ENCODE results near the gene JAK1. TPM values are rescaled to one million over a fixed set of nuclear protein-coding genes. Genes with fewer than 3 reads are reported as not detected.

Gene JAK1
- total RNA-seq, 1 donor from 2014 or later: 332 TPM

GRCh38 chr1:64873576-64873975 is 92.8 kb downstream of the JAK1 start:
- DNase-seq (ENCODE audit: extremely low read depth, low read depth, low spot score): no peak

- DNase-seq (ENCODE audit: extremely low read depth, low read depth, low spot score): no peak
Measured at GRCh38 chr1:64872067-64872466, 94.3 kb downstream of the JAK1 start.

- peak; percentile 72 for DNase-seq (ENCODE audit: extremely low read depth, low read depth, low spot score)
Measured at GRCh38 chr1:64871256-64871655, 95.1 kb downstream of the JAK1 start.

GRCh38 chr1:64867266-64867665 is 99.1 kb downstream of the JAK1 start:
- DNase-seq (ENCODE audit: extremely low read depth, low read depth, low spot score): no peak

- no peak for DNase-seq (ENCODE audit: extremely low read depth, low read depth, low spot score)
Measured at GRCh38 chr1:64866689-64867088, 99.7 kb downstream of the JAK1 start.

GRCh38 chr1:64865105-64865757 is 101.1 kb downstream of the JAK1 start:
- DNase-seq (ENCODE audit: extremely low read depth, low read depth, low spot score): no peak

- peak; percentile 88 for DNase-seq (ENCODE audit: extremely low read depth, low read depth, low spot score)
Measured at GRCh38 chr1:64864018-64864940, 102.1 kb downstream of the JAK1 start.

GRCh38 chr1:64861611-64862010 is 104.7 kb downstream of the JAK1 start:
- no peak for DNase-seq (ENCODE audit: extremely low read depth, low read depth, low spot score)

GRCh38 chr1:64857347-64857746 is 109.0 kb downstream of the JAK1 start:
- no peak for DNase-seq (ENCODE audit: extremely low read depth, low read depth, low spot score)

GRCh38 chr1:64856553-64856952 is 109.8 kb downstream of the JAK1 start:
- DNase-seq (ENCODE audit: extremely low read depth, low read depth, low spot score): no peak

- no peak for DNase-seq (ENCODE audit: extremely low read depth, low read depth, low spot score)
Measured at GRCh38 chr1:64855557-64855956, 110.8 kb downstream of the JAK1 start.

GRCh38 chr1:64854674-64855073 is 111.7 kb downstream of the JAK1 start:
- DNase-seq (ENCODE audit: extremely low read depth, low read depth, low spot score): no peak

GRCh38 chr1:64851664-64852063 is 114.7 kb downstream of the JAK1 start:
- DNase-seq (ENCODE audit: extremely low read depth, low read depth, low spot score): peak; percentile 25

- DNase-seq (ENCODE audit: extremely low read depth, low read depth, low spot score): no peak
Measured at GRCh38 chr1:64850846-64851245, 115.5 kb downstream of the JAK1 start.

- DNase-seq (ENCODE audit: extremely low read depth, low read depth, low spot score): no peak
Measured at GRCh38 chr1:64849942-64850341, 116.4 kb downstream of the JAK1 start.

- no peak for DNase-seq (ENCODE audit: extremely low read depth, low read depth, low spot score)
Measured at GRCh38 chr1:64848803-64849202, 117.5 kb downstream of the JAK1 start.

GRCh38 chr1:64848136-64848535 is 118.2 kb downstream of the JAK1 start:
- DNase-seq (ENCODE audit: extremely low read depth, low read depth, low spot score): no peak

- no peak for DNase-seq (ENCODE audit: extremely low read depth, low read depth, low spot score)
Measured at GRCh38 chr1:64847666-64848065, 118.7 kb downstream of the JAK1 start.

GRCh38 chr1:64846573-64847430 is 119.5 kb downstream of the JAK1 start:
- DNase-seq (ENCODE audit: extremely low read depth, low read depth, low spot score): no peak

GRCh38 chr1:64845831-64846425 is 120.4 kb downstream of the JAK1 start:
- no peak for DNase-seq (ENCODE audit: extremely low read depth, low read depth, low spot score)

- DNase-seq (ENCODE audit: extremely low read depth, low read depth, low spot score): no peak
Measured at GRCh38 chr1:64844609-64845008, 121.7 kb downstream of the JAK1 start.
